Gastrocnemius medialis (tissue), 4 donors: ENCODE results near the gene PIP4K2B.

Experiments
- POLR2A ChIP-seq, 2 donors: fragments of 450-650 bp; IDR thresholded peaks; one replicate each; pipeline ENCODE4 v1.6.1; 2017; ENCODE audit warnings: antibody characterized with exemption in 2 of 2, mild to moderate bottlenecking in 2 of 2, moderate library complexity in 2 of 2
- TF ChIP-seq, protein P1 (sequence below), 5 experiments: fragments of 450-650 bp in 3 of 5; fragments of 200-600 bp in 2 of 5; sonication (generic) in 2 of 5; IDR thresholded peaks in 4 of 5; conservative IDR thresholded peaks in 1 of 5; 1 replicate in 4 of 5; 2 replicates in 1 of 5; pipeline ENCODE4 v1.5.1; 2016 to 2019; ENCODE audit warnings: antibody characterized with exemption in 5 of 5, mild to moderate bottlenecking in 3 of 5, moderate library complexity in 3 of 5

DNA sequence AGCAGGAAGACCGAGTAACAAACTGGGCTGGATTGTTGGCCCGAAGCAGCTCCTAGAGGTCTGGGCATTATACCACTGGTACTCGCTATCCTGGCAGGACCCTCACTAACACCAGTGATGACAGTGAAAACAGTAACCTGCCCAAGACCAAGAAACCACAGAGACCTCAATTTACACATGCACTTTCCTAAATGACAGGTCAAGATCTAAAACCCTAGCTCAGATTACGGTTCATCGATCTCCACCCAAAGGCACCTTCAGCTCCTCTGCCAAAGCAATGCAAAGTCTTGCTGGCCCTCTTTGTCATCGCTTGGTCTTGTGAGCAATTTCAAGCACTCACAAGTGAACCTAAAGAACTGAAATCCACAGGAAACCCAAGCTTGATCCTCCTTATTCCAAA, 1.5 kb downstream of the PIP4K2B start:
- TF ChIP-seq, protein P1, sequence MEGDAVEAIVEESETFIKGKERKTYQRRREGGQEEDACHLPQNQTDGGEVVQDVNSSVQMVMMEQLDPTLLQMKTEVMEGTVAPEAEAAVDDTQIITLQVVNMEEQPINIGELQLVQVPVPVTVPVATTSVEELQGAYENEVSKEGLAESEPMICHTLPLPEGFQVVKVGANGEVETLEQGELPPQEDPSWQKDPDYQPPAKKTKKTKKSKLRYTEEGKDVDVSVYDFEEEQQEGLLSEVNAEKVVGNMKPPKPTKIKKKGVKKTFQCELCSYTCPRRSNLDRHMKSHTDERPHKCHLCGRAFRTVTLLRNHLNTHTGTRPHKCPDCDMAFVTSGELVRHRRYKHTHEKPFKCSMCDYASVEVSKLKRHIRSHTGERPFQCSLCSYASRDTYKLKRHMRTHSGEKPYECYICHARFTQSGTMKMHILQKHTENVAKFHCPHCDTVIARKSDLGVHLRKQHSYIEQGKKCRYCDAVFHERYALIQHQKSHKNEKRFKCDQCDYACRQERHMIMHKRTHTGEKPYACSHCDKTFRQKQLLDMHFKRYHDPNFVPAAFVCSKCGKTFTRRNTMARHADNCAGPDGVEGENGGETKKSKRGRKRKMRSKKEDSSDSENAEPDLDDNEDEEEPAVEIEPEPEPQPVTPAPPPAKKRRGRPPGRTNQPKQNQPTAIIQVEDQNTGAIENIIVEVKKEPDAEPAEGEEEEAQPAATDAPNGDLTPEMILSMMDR (IDR thresholded peaks at IDR 0.05 in 4 of 5, conservative IDR thresholded peaks at IDR 0.05 in 1 of 5): no peak
- TF ChIP-seq POLR2A (IDR thresholded peaks at IDR 0.05): no peak
